BLaER1 treated with 17β-estradiol and CSF1 and Interleukin-3, amounts not matched to agents 10 nM and 100 nM (cell line): Measurements from ENCODE around the gene MEIS2.

Experiments used
- H3K27ac ChIP-seq, 11 experiments: shearing (Covaris generic); formaldehyde crosslinking; 2 replicates each; pipeline ENCODE4 v1.8.1; 2022
- H3K27me3 ChIP-seq, 11 experiments: shearing (Covaris generic); formaldehyde crosslinking; 2 replicates each; pipeline ENCODE4 v1.8.1; 2022
- H3K36me3 ChIP-seq, 11 experiments: shearing (Covaris generic); formaldehyde crosslinking; 2 replicates each; pipeline ENCODE4 v1.8.1; 2022
- H3K4me1 ChIP-seq, 10 experiments: shearing (Covaris generic); formaldehyde crosslinking; 2 replicates each; pipeline ENCODE4 v1.8.1; 2022
- H3K4me2 ChIP-seq, 11 experiments: shearing (Covaris generic); formaldehyde crosslinking; 2 replicates each; pipeline ENCODE4 v1.8.1; 2022
- H3K4me3 ChIP-seq, 10 experiments: shearing (Covaris generic); formaldehyde crosslinking; 2 replicates each; pipeline ENCODE4 v1.8.1; 2022
- H3K9ac ChIP-seq, 11 experiments: shearing (Covaris generic); formaldehyde crosslinking; 2 replicates each; pipeline ENCODE4 v1.8.1; 2022
- H3K9me3 ChIP-seq, 11 experiments: shearing (Covaris generic); formaldehyde crosslinking; replicated peaks in 1 of 11; 2 replicates each; pipeline ENCODE4 v1.8.1; 2022
- H4K20me1 ChIP-seq, 11 experiments: shearing (Covaris generic); formaldehyde crosslinking; 2 replicates each; pipeline ENCODE4 v1.8.1; 2022
- Cebpa-rat ChIP-seq, 11 experiments: shearing (Covaris generic); IDR thresholded peaks; 2 replicates each; pipeline ENCODE4 v1.8.1; 2022

Gene MEIS2

DNA sequence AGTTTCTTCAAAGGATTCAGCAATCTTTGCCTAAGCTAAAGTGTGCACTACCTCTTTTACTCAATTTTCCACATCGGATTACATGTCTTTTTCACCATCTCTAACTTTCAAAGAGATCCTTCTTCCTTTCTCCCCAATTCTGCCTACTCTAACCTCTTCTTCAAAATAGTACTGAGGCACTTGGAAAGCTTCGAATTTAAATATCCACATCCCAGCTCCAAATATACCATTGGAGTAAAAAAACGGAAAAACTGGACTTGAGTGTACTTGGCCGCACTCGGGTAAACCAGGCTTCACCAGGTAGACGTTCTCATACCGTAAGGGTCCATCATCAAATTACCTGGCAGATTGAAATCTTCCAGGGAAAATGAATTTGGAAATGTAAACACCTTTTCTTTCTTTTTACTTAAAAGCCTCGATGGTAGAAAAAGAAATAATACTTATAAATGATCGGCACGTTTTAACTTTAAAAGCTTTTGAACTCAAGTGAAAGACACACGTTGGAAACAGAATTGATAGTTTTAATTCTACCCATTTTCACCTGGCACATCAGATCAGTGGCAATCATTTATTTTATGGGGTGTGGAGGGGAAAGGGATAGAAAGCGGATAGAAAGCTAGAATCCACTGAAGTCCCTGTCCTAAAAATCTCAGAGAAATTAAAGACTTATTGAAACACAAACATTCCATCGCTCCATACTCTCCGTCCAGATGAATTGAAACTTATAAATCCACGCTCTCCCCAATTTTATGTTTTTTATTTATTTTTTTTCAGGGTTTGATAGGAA, 8.2 kb upstream of the MEIS2 start:
- H3K4me1 ChIP-seq, result no peaks in the 10 kb centered on the region
- peaks cover 66 to 85% (median 78%) of the 10 kb centered on the region in 11 experiments for H3K27me3 ChIP-seq
- H3K9ac ChIP-seq, result no peak overlapping the region
- H3K4me3 ChIP-seq, result no peak overlapping the region
- H3K9me3 ChIP-seq, result peaks cover 0 to 5% (median 0%) of the 10 kb centered on the region in 11 experiments; a peak in 2 of 22 replicates
- TF ChIP-seq Cebpa-rat (IDR thresholded peaks at IDR 0.05), result no peak
- no peak overlapping the region for H3K4me2 ChIP-seq
- H4K20me1 ChIP-seq, result no peaks in the 10 kb centered on the region; a peak in 1 of 22 replicates
- no peak overlapping the region for H3K27ac ChIP-seq
- no peaks in the 10 kb centered on the region for H3K36me3 ChIP-seq

DNA sequence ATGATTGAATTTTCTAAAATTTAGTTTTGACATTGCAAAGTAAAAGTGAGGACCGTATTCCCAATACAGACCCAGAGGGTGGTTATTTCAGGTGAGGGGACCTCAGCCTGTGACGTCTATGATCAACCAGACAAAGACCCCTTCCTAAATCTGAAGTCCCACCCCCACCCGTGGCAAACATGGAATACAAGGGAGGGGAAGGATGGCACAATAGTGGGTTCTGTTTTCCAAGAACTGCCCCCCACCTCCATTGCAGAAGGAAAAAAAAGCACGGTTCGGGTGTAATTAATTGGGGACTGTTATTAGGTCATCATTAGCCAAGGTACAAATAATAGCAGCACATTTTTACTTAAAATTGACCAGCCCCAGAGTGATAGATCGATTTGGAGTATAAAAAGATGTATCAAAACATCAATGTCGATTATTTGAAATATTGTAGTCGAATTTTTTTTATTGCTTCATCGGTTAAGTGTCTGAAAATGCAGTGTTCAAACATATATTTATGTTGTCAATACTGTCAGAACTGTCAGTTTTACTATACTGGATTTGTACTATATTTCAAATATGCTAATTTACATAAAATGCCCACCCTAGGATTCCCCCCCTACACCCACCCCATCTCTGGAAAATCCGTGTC, 7.5 kb upstream of the MEIS2 start:
- H3K27ac ChIP-seq, result no peak overlapping the region
- H4K20me1 ChIP-seq, result no peaks in the 10 kb centered on the region; a peak in 2 of 22 replicates
- H3K9me3 ChIP-seq, result peaks cover 0 to 7% (median under 1%) of the 10 kb centered on the region in 11 experiments; a peak in 5 of 22 replicates
- TF ChIP-seq Cebpa-rat (IDR thresholded peaks at IDR 0.05), result no peak
- no peak overlapping the region for H3K4me3 ChIP-seq
- peaks cover 73 to 92% (median 85%) of the 10 kb centered on the region in 11 experiments for H3K27me3 ChIP-seq
- H3K4me2 ChIP-seq, result no peak overlapping the region
- no peaks in the 10 kb centered on the region for H3K36me3 ChIP-seq
- no peaks in the 10 kb centered on the region for H3K4me1 ChIP-seq
- no peak overlapping the region for H3K9ac ChIP-seq

DNA sequence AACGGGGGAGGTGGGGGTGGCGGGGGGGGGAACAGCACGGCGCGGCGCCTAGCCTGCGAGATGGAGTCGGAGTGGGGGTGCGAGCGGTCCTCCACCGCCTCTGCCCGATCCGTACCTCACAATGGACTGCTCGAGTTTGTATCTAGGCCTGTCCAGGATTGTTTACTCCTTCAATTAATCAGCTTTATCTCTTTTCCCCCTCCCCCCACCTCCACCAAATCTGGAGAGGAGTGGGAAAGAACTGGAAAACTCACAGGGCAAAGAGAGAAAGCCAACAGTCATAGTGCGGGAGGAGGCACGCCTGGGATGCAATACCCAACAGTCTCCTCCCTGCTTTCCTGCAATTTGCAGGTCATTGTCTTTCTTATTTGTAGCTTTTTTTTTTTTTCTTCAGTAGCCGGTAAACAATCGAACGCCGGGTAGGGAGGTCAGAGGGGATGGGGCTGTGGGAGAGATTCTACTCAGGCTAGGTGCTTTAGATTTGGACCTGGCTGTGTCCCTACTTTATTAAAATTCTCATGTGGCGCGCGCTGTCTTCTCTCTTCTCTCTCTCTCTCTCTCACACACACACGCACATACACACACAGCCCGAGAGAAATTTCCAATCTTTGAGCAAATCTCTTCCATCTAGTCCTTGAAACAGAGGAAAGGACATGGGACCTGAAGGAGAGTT, 6.9 kb upstream of the MEIS2 start:
- Histone ChIP-seq H3K27ac (no peak overlapping the region), H3K4me3 (no peak overlapping the region), H3K9me3 (peaks cover 0 to 13% (median 7%) of the 10 kb centered on the region in 11 experiments; a peak in 14 of 22 replicates), H3K36me3 (no peaks in the 10 kb centered on the region), H3K4me2 (no peak overlapping the region), H4K20me1 (no peaks in the 10 kb centered on the region; a peak in 2 of 22 replicates), H3K27me3 (peaks cover 80 to 98% (median 92%) of the 10 kb centered on the region in 11 experiments), H3K9ac (no peak overlapping the region), H3K4me1 (no peaks in the 10 kb centered on the region)
- TF ChIP-seq Cebpa-rat (IDR thresholded peaks at IDR 0.05), result no peak

DNA sequence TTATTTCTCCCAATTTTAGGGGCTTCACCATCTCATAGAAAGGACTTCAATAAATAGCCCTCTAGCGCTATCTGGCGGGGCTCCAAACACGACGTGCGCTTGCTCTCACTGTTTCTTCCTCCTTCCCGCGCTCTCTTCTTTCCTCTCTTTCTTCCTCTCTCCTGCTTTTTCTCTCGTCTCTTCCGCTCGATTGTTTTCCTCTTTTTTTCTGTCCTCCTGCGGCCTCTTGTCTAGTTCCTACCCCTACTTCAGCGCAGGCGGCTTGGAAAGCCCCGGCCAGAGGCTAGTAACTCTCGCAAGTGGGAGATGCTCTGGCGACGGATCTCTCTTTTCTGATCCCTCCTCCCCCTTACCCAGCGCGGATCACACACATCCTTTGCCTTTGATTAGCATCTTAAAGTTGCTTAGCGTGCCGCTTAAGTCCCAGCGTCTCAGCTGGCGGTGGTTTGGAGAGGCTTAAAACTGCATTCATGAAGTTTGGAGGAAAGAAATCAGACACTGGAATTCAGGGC, 6.2 kb upstream of the MEIS2 start:
- Histone ChIP-seq H3K4me1 (peaks cover 0 to 3% (median 2%) of the 10 kb centered on the region in 10 experiments; a peak in 7 of 20 replicates), H3K36me3 (no peaks in the 10 kb centered on the region), H3K9ac (no peak overlapping the region), H4K20me1 (no peaks in the 10 kb centered on the region; a peak in 2 of 22 replicates), H3K27me3 (peaks cover 85 to 99% (median 96%) of the 10 kb centered on the region in 11 experiments), H3K4me2 (no peak overlapping the region), H3K9me3 (peaks cover 0 to 18% (median 9%) of the 10 kb centered on the region in 11 experiments; a peak in 14 of 22 replicates), H3K4me3 (no peak overlapping the region), H3K27ac (no peak overlapping the region)
- TF ChIP-seq Cebpa-rat (IDR thresholded peaks at IDR 0.05), result no peak

DNA sequence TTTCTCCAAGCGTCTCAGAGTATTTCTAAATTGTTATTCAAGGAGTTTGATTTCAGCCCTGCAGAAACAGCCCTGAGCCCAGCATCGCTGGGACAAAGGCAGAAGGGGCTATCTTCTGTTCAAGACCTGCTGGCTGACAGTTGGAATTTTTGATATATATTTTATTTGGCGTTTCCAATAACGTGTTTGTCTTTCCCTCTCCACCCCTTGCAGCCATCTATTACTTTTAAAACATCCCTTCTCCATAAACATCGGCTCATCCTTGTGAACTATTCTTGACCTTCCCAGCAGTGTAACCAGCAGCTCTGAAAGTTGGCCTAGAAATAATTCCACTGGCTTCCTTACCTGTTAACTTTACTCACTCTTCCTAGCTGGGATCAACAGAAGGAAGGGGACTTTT, 5.5 kb upstream of the MEIS2 start:
- no peak for TF ChIP-seq Cebpa-rat (IDR thresholded peaks at IDR 0.05)
- H3K4me1 ChIP-seq, result peaks cover 0 to 9% (median 5%) of the 10 kb centered on the region in 10 experiments; a peak in 10 of 20 replicates
- H3K9ac ChIP-seq, result no peak overlapping the region
- no peak overlapping the region for H3K27ac ChIP-seq
- peaks cover 0 to 17% (median 9%) of the 10 kb centered on the region in 11 experiments; a peak in 14 of 22 replicates for H3K9me3 ChIP-seq
- H3K36me3 ChIP-seq, result no peaks in the 10 kb centered on the region
- H3K4me2 ChIP-seq, result no peak overlapping the region
- no peak overlapping the region for H3K4me3 ChIP-seq
- H4K20me1 ChIP-seq, result no peaks in the 10 kb centered on the region; a peak in 2 of 22 replicates
- peaks cover 92 to 100% (median 98%) of the 10 kb centered on the region in 11 experiments for H3K27me3 ChIP-seq

DNA sequence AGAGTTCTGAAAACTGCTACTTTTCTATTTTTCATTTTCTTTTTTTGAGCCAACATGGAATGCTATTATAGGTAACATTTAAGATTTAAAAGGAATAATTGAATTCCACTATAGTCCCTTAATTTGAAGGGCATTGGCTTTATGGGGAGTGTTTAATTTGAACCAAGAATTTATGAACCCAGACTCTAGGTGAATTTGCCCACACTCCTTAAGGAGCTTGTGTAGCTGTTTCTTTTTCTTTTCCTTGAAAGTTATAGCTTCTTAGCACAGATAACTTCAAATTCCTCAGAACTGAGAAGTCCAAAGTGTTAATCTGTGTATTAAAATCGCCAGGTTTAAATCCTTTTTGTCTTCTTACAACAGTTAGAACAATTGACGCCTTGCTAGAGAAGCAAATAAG, 4.7 kb upstream of the MEIS2 start:
- Histone ChIP-seq H3K4me1 (peaks cover 0 to 12% (median 6%) of the 10 kb centered on the region in 10 experiments; a peak in 10 of 20 replicates), H3K9ac (no peak overlapping the region), H4K20me1 (no peaks in the 10 kb centered on the region; a peak in 2 of 22 replicates), H3K4me3 (no peak overlapping the region), H3K27me3 (peaks cover 92 to 100% (median 98%) of the 10 kb centered on the region in 11 experiments), H3K9me3 (peaks cover 0 to 17% (median 11%) of the 10 kb centered on the region in 11 experiments; a peak in 14 of 22 replicates), H3K27ac (no peak overlapping the region), H3K4me2 (no peak overlapping the region), H3K36me3 (no peaks in the 10 kb centered on the region)
- no peak for TF ChIP-seq Cebpa-rat (IDR thresholded peaks at IDR 0.05)

DNA sequence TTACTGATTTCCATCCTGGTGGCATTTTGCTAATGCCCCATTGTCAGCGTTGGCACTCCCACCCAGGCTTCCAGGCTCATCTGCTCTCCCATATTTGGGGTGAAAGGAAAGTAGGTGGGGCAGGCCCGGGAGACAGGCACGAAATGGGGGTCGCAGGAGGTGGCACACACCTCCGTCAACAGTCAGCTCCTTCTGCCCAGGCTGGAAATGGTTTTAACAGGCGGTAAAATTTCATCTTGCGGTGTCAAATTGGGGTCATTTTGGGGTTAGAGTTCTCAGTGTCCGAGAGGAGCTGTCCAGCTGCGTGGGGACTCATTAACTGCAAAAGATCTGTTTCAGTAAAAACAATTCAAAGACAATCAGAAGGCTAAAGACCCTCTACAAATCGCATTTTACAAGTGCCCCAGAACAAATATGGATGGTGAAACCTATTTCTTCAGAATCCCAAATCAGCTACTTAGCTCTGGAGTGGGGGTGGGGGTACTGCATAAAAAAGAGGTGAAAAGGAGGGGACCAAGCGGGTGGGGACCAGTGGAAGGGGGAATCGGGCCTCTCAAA, 4.2 kb upstream of the MEIS2 start:
- Histone ChIP-seq H3K9me3 (peaks cover 0 to 21% (median 13%) of the 10 kb centered on the region in 11 experiments; a peak in 14 of 22 replicates), H3K27me3 (peaks cover 92 to 100% (median 98%) of the 10 kb centered on the region in 11 experiments), H3K4me3 (no peak overlapping the region), H3K27ac (no peak overlapping the region), H3K4me1 (peaks cover 0 to 12% (median 6%) of the 10 kb centered on the region in 10 experiments; a peak in 10 of 20 replicates), H4K20me1 (peaks cover 0 to 4% (median 0%) of the 10 kb centered on the region in 11 experiments; a peak in 2 of 22 replicates), H3K4me2 (no peak overlapping the region), H3K9ac (no peak overlapping the region), H3K36me3 (no peaks in the 10 kb centered on the region)
- TF ChIP-seq Cebpa-rat (IDR thresholded peaks at IDR 0.05), result no peak
